Neural progenitor cell (in vitro differentiated cells): ENCODE results near the gene FRYL.
A peak's percentile ranks its signal among the peaks of the same experiment; 100 is the strongest.

Experiments used
- EZH2 ChIP-seq: fragments of 200-600 bp; sonication (generic); IDR thresholded peaks from 2 replicates; pipeline ENCODE4 v1.6.1; 2017; ENCODE audit warnings: antibody characterized with exemption, mild to moderate bottlenecking, moderate library complexity
- TF ChIP-seq, protein P1 (sequence below): fragments of 200-600 bp; sonication (generic); IDR thresholded peaks from 2 replicates; pipeline ENCODE4 v1.5.1; 2017; ENCODE audit warnings: antibody characterized with exemption, mild to moderate bottlenecking

DNA sequence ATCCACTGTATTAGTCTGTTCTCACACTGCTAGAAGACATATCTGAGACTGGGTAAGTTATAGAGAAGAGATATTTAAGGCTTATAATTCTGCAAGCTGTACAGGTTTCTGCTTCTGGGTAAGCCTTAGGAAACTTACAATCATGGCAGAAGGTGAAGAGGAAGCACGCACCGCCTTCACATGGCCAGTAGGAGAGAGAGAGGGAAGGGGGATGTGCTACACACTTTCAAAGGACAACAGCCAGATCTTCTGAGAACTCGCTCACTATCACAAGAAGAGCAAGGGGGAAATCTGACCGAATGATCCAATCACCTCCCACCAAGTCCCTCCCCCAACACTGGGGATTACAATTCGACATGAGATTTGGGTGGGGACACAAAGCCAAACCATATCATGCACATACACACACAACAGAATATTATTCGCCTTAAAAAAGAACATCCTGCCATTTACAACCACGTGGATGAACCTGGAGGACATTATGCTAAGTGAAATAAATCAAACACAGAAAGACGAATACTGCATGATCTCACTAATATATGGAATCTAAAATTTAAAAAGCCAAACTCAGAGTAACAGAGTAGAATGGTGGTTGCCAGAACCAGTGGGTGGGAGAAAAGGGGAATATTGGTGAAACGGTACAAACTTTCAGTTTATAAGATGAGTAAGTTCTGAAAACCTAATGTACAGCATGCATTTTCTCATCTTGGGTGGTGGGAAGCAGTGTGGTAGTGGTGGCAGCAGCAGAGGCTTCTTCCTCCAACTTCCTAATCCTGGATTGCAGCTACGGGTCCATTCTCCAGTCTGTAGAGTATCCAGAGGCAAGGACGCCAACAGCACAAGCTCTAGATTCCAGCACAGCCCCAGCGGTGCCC is 12.8 kb downstream of the FRYL start:
- TF ChIP-seq, protein P1, sequence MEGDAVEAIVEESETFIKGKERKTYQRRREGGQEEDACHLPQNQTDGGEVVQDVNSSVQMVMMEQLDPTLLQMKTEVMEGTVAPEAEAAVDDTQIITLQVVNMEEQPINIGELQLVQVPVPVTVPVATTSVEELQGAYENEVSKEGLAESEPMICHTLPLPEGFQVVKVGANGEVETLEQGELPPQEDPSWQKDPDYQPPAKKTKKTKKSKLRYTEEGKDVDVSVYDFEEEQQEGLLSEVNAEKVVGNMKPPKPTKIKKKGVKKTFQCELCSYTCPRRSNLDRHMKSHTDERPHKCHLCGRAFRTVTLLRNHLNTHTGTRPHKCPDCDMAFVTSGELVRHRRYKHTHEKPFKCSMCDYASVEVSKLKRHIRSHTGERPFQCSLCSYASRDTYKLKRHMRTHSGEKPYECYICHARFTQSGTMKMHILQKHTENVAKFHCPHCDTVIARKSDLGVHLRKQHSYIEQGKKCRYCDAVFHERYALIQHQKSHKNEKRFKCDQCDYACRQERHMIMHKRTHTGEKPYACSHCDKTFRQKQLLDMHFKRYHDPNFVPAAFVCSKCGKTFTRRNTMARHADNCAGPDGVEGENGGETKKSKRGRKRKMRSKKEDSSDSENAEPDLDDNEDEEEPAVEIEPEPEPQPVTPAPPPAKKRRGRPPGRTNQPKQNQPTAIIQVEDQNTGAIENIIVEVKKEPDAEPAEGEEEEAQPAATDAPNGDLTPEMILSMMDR, result peak; percentile 31
- no peak for TF ChIP-seq EZH2
